HCT116 (cell line): ENCODE data around the gene GATC. TPM values are rescaled to one million over a fixed set of nuclear protein-coding genes. Genes with fewer than 3 reads are reported as not detected.

Experiments
- ATAC-seq: fragments of 200-7000 bp; cut with Tn5 transposase; 2 replicates; pipeline ENCODE4 v1.9.1; 2020; ENCODE audit warnings: mild to moderate bottlenecking, moderate library complexity
- BruUV-seq: library from RNA; stranded (reverse); fragments of 400-500 nt; replicated peaks from 2 replicates; lab custom pipeline; 2021; lab: Mats Ljungman, UMichigan
- CTCF ChIA-PET: fragments of 300-600 bp; sonication (Branson Sonifier 250); formaldehyde crosslinking; loops from one replicate; lab custom pipeline; 2021; ENCODE audit warnings: antibody characterized with exemption; lab: Charles Lee
- POLR2A ChIA-PET: fragments of 300-600, 350-600 bp; sonication (Branson Sonifier 250); formaldehyde crosslinking; loops from one replicate; lab custom pipeline; 2021; ENCODE audit warnings: antibody characterized with exemption; lab: Charles Lee
- RAD21 ChIA-PET, 2 experiments: fragments of 300-600 bp; sonication (Branson Sonifier 250); formaldehyde crosslinking; loops; one replicate each; lab custom pipeline; 2023; ENCODE audit warnings: low total read pairs in 2 of 2; ENCODE audit not compliant: uncharacterized antibody in 2 of 2, unreplicated experiment in 2 of 2, low non-redundant PET in 1 of 2; lab: Charles Lee
- DNase-seq: peaks from one replicate; pipeline ENCODE4 v3.0.0-alpha.2; 2010; ENCODE audit warnings: low read depth, low spot score
- H2AFZ ChIP-seq: fragments of 200-600 bp; shearing (Covaris generic), sonication (generic); 2 replicates; pipeline ENCODE4 v1.6.1; 2017; ENCODE audit warnings: low read depth, mixed run types, mixed read lengths, antibody characterized with exemption, low read length; ENCODE audit not compliant: poor library complexity, severe bottlenecking
- H3K27ac ChIP-seq: 2 replicates; pipeline ENCODE4 v1.5.1; 2012; ENCODE audit warnings: low read depth, low read length
- H3K27me3 ChIP-seq: fragments of 200-600 bp; sonication (generic); 2 replicates; pipeline ENCODE4 v1.6.1; 2016; ENCODE audit warnings: mixed run types, low read length, mixed read lengths; ENCODE audit not compliant: insufficient read depth
- H3K36me3 ChIP-seq, 2 experiments: fragments of 200-500 bp in 1 of 2; fragments of 200-600 bp in 1 of 2; sonication (Bioruptor generic) in 1 of 2; sonication (generic) in 1 of 2; 2 replicates each; pipeline versions ENCODE4 v1.5.1 to v1.6.1; 2014 to 2016; ENCODE audit warnings: low read length in 2 of 2, inconsistent platforms in 1 of 2, mixed read lengths in 1 of 2, mixed run types in 1 of 2; ENCODE audit not compliant: insufficient read depth in 2 of 2, control insufficient read depth in 1 of 2
- H3K4me1 ChIP-seq, 2 experiments: fragments of 200-600 bp in 1 of 2; sonication (generic) in 1 of 2; 2 replicates each; pipeline versions ENCODE4 v1.5.1 to v1.6.1; 2012 to 2017; ENCODE audit warnings: low read length in 2 of 2, inconsistent platforms in 1 of 2, mild to moderate bottlenecking in 1 of 2, mixed read lengths in 1 of 2, mixed run types in 1 of 2, moderate library complexity in 1 of 2; ENCODE audit not compliant: insufficient read depth in 2 of 2, control insufficient read depth in 1 of 2
- H3K4me2 ChIP-seq: fragments of 200-600 bp; sonication (generic); 2 replicates; pipeline ENCODE4 v1.6.1; 2017; ENCODE audit warnings: mixed run types, low read length, mixed read lengths
- H3K4me3 ChIP-seq, 2 experiments: fragments of 200-600 bp in 1 of 2; sonication (generic) in 1 of 2; replicated peaks in 1 of 2; 2 replicates each; pipeline ENCODE4 v1.5.1; 2011 to 2016; ENCODE audit warnings: low read length in 2 of 2, control low read depth in 1 of 2, low read depth in 1 of 2, mild to moderate bottlenecking in 1 of 2, mixed read lengths in 1 of 2, mixed run types in 1 of 2
- H3K79me2 ChIP-seq: fragments of 200-600 bp; sonication (generic); 2 replicates; pipeline ENCODE4 v1.6.1; 2017; ENCODE audit warnings: mild to moderate bottlenecking, mixed run types, low read length, moderate library complexity, mixed read lengths; ENCODE audit not compliant: insufficient read depth
- H3K9ac ChIP-seq: fragments of 200-600 bp; sonication (generic); 2 replicates; pipeline ENCODE4 v1.6.1; 2016; ENCODE audit warnings: low read length, mixed read lengths
- H3K9me2 ChIP-seq: fragments of 200-600 bp; sonication (generic), shearing (Covaris generic); 2 replicates; pipeline ENCODE4 v1.6.1; 2017; ENCODE audit warnings: mixed run types, mild to moderate bottlenecking, moderate library complexity; ENCODE audit not compliant: insufficient read depth
- H3K9me3 ChIP-seq, 2 experiments: fragments of 200-500 bp in 1 of 2; fragments of 200-600 bp in 1 of 2; sonication (Bioruptor generic) in 1 of 2; sonication (generic) in 1 of 2; 2 replicates each; pipeline ENCODE4 v1.6.1; 2014 to 2017; ENCODE audit warnings: low read length in 2 of 2, mixed read lengths in 2 of 2, inconsistent platforms in 1 of 2, low read depth in 1 of 2, mild to moderate bottlenecking in 1 of 2, mixed run types in 1 of 2, moderate library complexity in 1 of 2; ENCODE audit not compliant: control insufficient read depth in 1 of 2, insufficient read depth in 1 of 2
- H4K20me1 ChIP-seq: fragments of 200-600 bp; sonication (generic), shearing (Covaris generic); 2 replicates; pipeline ENCODE4 v1.6.1; 2017; ENCODE audit warnings: mixed run types, mild to moderate bottlenecking, moderate library complexity; ENCODE audit not compliant: insufficient read depth
- CEBPB ChIP-seq: IDR thresholded peaks from 2 replicates; pipeline ENCODE4 v1.6.1; 2012; ENCODE audit warnings: low read depth
- EGR1 ChIP-seq: IDR thresholded peaks from 2 replicates; pipeline ENCODE4 v1.6.1; 2012; ENCODE audit warnings: low read depth
- ELF1 ChIP-seq: IDR thresholded peaks from 2 replicates; pipeline ENCODE4 v1.6.1; 2012; ENCODE audit warnings: low read depth, borderline replicate concordance
- JUND ChIP-seq: IDR thresholded peaks from 2 replicates; pipeline ENCODE4 v1.6.1; 2012
- POLR2A ChIP-seq: IDR thresholded peaks from 2 replicates; pipeline ENCODE4 v1.7.0; 2011; ENCODE audit warnings: borderline replicate concordance; ENCODE audit not compliant: insufficient read depth, insufficient read length; ENCODE audit errors: extremely low read depth
- POLR2AphosphoS5 ChIP-seq: IDR thresholded peaks from 2 replicates; pipeline ENCODE4 v1.6.1; 2011; ENCODE audit warnings: mild to moderate bottlenecking, low read depth, low read length, moderate library complexity
- RAD21 ChIP-seq: IDR thresholded peaks from 2 replicates; pipeline ENCODE4 v1.6.1; 2012; ENCODE audit warnings: low read depth, mild to moderate bottlenecking
- SIN3A ChIP-seq: IDR thresholded peaks from 2 replicates; pipeline ENCODE4 v1.6.1; 2012; ENCODE audit warnings: low read depth
- SP1 ChIP-seq: IDR thresholded peaks from 2 replicates; pipeline ENCODE4 v1.6.1; 2012; ENCODE audit warnings: low read depth
- YY1 ChIP-seq: IDR thresholded peaks from 2 replicates; pipeline ENCODE4 v1.6.1; 2011; ENCODE audit warnings: low read length, low read depth, moderate library complexity, mild to moderate bottlenecking; ENCODE audit not compliant: insufficient replicate concordance; ENCODE audit errors: extremely low read depth
- intact Hi-C: fragments of 100-400 bp; cut with micrococcal nuclease; formaldehyde crosslinking; loops from 2 replicates; pipeline ENCODE4 v1.10.0; 2022
- total RNA-seq: library from RNA; stranded (reverse); gene quantifications from one replicate; pipeline ENCODE4 v1.2.1, GENCODE V29; 2021; ENCODE audit not compliant: unreplicated experiment
- TF ChIP-seq, protein P1 (sequence below): IDR thresholded peaks from 2 replicates; pipeline ENCODE4 v1.6.1; 2012
- TF ChIP-seq, protein P2 (sequence below), 3 experiments: fragments of 200-600 bp in 1 of 3; sonication (generic) in 1 of 3; IDR thresholded peaks in 2 of 3; conservative IDR thresholded peaks in 1 of 3; 2 replicates each; pipeline ENCODE4 v1.5.1; 2012 to 2017; ENCODE audit warnings: low read depth in 2 of 3, low read length in 2 of 3, antibody characterized with exemption in 1 of 3, borderline replicate concordance in 1 of 3, control low read depth in 1 of 3, mild to moderate bottlenecking in 1 of 3, mixed read lengths in 1 of 3, mixed run types in 1 of 3, moderate library complexity in 1 of 3; ENCODE audit not compliant: insufficient read depth in 1 of 3
- TF ChIP-seq, protein P3 (sequence below): IDR thresholded peaks from 2 replicates; pipeline ENCODE4 v1.6.1; 2012; ENCODE audit warnings: low read depth
- TF ChIP-seq, protein P4 (sequence below): IDR thresholded peaks from 2 replicates; pipeline ENCODE4 v1.6.1; 2012

Gene GATC
- total RNA-seq, 1 experiment from 2014 or later = 48.7 TPM

DNA sequence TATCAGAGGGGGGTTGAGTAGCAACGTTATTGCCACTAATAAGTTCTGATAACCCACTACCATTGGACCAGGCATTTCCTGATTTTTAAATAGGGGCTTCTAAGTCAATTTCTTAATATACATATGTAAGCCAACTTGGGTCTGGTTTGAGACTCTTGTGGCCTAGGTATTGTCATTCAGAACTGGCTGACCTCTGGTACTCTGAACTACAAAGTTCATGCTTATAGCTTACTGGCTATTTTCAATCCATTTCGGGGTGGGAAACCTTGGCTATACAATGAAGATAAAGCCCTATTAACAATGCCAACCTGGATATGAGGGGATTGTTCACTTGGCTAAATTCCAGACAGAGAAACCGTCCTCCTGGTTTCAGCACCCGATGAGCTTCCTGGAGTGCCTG is 58.3 kb downstream of the GATC start:
- no peak for TF ChIP-seq YY1
- no peak for TF ChIP-seq RAD21
- TF ChIP-seq, protein P1, sequence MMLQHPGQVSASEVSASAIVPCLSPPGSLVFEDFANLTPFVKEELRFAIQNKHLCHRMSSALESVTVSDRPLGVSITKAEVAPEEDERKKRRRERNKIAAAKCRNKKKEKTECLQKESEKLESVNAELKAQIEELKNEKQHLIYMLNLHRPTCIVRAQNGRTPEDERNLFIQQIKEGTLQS = no peak
- TF ChIP-seq, protein P2, sequence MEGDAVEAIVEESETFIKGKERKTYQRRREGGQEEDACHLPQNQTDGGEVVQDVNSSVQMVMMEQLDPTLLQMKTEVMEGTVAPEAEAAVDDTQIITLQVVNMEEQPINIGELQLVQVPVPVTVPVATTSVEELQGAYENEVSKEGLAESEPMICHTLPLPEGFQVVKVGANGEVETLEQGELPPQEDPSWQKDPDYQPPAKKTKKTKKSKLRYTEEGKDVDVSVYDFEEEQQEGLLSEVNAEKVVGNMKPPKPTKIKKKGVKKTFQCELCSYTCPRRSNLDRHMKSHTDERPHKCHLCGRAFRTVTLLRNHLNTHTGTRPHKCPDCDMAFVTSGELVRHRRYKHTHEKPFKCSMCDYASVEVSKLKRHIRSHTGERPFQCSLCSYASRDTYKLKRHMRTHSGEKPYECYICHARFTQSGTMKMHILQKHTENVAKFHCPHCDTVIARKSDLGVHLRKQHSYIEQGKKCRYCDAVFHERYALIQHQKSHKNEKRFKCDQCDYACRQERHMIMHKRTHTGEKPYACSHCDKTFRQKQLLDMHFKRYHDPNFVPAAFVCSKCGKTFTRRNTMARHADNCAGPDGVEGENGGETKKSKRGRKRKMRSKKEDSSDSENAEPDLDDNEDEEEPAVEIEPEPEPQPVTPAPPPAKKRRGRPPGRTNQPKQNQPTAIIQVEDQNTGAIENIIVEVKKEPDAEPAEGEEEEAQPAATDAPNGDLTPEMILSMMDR (IDR thresholded peaks at IDR 0.05 in 2 of 3, conservative IDR thresholded peaks at IDR 0.05 in 1 of 3; ENCODE audit: borderline replicate concordance in 1 of 3, insufficient read depth in 1 of 3, low read depth in 2 of 3, low read length in 2 of 3) = no peak
- TF ChIP-seq CEBPB = no peak
- no peak for TF ChIP-seq SIN3A
- TF ChIP-seq, all 23 proteins: peak for 0
- Histone ChIP-seq H3K36me3 (peaks cover 12 to 15% of the 10 kb centered on the region in 2 experiments; a peak in 3 of 4 replicates), H4K20me1 (no peaks in the 10 kb centered on the region), H3K27ac (no peak overlapping the region), H3K4me1 (no peaks in the 10 kb centered on the region), H3K4me3 (no peak overlapping the region), H3K9ac (no peak overlapping the region), H3K9me2 (no peaks in the 10 kb centered on the region), H3K27me3 (no peaks in the 10 kb centered on the region), H3K9me3 (no peaks in the 10 kb centered on the region), H3K4me2 (no peak overlapping the region), H3K79me2 (no peaks in the 10 kb centered on the region), H2AFZ (no peak overlapping the region)
- ChIA-PET RAD21 (no interaction called here), CTCF (no interaction called here), POLR2A (interaction anchor here (2.3 kb wide), 1 partner anchor 8 kb away, joined by 7 read pairs; the partner anchor contains the start of gene DYNLL1)
- intact Hi-C loops = no loop called here
- BruUV-seq = no TSS peak
- no peak for DNase-seq
- no peak for ATAC-seq

DNA sequence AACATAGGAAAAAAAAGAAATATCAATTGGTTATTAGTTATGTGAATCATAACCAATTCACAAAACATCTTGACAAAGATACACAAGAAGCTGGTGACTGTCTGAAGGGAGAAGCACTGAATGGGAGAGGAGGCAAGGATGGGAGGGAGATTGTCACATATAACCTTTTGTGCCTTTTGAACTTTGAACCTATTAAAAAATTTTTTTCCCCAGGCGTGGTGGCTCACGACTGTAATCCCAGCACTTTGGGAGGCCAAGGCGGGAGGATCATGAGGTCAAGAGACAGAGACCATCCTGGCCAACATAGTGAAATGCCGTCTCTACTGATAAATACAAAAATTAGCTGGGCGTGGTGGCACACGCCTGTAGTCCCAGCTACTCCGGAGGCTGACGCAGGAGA is 62.3 kb downstream of the GATC start:
- peaks cover 10 to 11% of the 10 kb centered on the region in 2 experiments; a peak in 3 of 4 replicates for H3K36me3 ChIP-seq
- DNase-seq (no peak), ATAC-seq (no peak)
- CTCF ChIA-PET = no interaction called here
- H3K4me2 ChIP-seq = no peak overlapping the region
- H3K4me3 ChIP-seq = no peak overlapping the region
- POLR2A ChIA-PET = interaction anchor here (1.5 to 2.5 kb wide), 2 partner anchors 8 to 12 kb away, joined by 4 to 8 read pairs; partner anchors contain the start of gene DYNLL1
- no peaks in the 10 kb centered on the region for H3K9me3 ChIP-seq
- H4K20me1 ChIP-seq = no peaks in the 10 kb centered on the region
- no peaks in the 10 kb centered on the region for H3K9me2 ChIP-seq
- no TSS peak for BruUV-seq
- H3K9ac ChIP-seq = no peak overlapping the region
- intact Hi-C loops = no loop called here
- H2AFZ ChIP-seq = no peak overlapping the region
- no peak overlapping the region for H3K27ac ChIP-seq
- RAD21 ChIA-PET = no interaction called here
- no peaks in the 10 kb centered on the region for H3K27me3 ChIP-seq
- no peaks in the 10 kb centered on the region for H3K4me1 ChIP-seq
- no peaks in the 10 kb centered on the region for H3K79me2 ChIP-seq
- TF ChIP-seq EGR1 = no peak
- TF ChIP-seq, protein P3, sequence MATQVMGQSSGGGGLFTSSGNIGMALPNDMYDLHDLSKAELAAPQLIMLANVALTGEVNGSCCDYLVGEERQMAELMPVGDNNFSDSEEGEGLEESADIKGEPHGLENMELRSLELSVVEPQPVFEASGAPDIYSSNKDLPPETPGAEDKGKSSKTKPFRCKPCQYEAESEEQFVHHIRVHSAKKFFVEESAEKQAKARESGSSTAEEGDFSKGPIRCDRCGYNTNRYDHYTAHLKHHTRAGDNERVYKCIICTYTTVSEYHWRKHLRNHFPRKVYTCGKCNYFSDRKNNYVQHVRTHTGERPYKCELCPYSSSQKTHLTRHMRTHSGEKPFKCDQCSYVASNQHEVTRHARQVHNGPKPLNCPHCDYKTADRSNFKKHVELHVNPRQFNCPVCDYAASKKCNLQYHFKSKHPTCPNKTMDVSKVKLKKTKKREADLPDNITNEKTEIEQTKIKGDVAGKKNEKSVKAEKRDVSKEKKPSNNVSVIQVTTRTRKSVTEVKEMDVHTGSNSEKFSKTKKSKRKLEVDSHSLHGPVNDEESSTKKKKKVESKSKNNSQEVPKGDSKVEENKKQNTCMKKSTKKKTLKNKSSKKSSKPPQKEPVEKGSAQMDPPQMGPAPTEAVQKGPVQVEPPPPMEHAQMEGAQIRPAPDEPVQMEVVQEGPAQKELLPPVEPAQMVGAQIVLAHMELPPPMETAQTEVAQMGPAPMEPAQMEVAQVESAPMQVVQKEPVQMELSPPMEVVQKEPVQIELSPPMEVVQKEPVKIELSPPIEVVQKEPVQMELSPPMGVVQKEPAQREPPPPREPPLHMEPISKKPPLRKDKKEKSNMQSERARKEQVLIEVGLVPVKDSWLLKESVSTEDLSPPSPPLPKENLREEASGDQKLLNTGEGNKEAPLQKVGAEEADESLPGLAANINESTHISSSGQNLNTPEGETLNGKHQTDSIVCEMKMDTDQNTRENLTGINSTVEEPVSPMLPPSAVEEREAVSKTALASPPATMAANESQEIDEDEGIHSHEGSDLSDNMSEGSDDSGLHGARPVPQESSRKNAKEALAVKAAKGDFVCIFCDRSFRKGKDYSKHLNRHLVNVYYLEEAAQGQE = no peak
- no peak for TF ChIP-seq POLR2AphosphoS5
- TF ChIP-seq POLR2A = no peak
- TF ChIP-seq CEBPB = no peak
- TF ChIP-seq SP1 = no peak
- TF ChIP-seq, protein P1 = no peak
- TF ChIP-seq JUND = no peak
- TF ChIP-seq ELF1 = no peak
- TF ChIP-seq, protein P4, sequence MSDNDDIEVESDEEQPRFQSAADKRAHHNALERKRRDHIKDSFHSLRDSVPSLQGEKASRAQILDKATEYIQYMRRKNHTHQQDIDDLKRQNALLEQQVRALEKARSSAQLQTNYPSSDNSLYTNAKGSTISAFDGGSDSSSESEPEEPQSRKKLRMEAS = no peak
